Measurements from ENCODE around the gene TPGS2. TPM values are rescaled to one million over a fixed set of nuclear protein-coding genes. Genes with fewer than 3 reads are reported as not detected.

The TPGS2 gene
- total and polyA plus RNA-seq, 2 of the 8 experiments (the other 6 are each of a cell fraction or from before 2014, with no cell fraction given): 151 to 273 TPM

- Histone ChIP-seq H3K18ac (ENCODE audit: extremely low read depth, low read length) (no peak overlapping the region), H3K9me3 (ENCODE audit: insufficient read depth in 2 of 2, low read depth in 1 of 2, low read length in 1 of 2) (no peaks in the 10 kb centered on the region; a peak in 1 of 4 replicates), H4K91ac (replicated peaks; ENCODE audit: insufficient read length, low read length) (no peak overlapping the region), H2BK12ac (ENCODE audit: low read depth, low read length) (no peak overlapping the region), H2BK15ac (ENCODE audit: low read length) (no peak overlapping the region), H3K23me2 (ENCODE audit: low read depth, low read length) (peaks cover 2% of the 10 kb centered on the region; the same call in 1 of the 2 replicates), H2AK5ac (ENCODE audit: low read depth, low read length) (no peak overlapping the region), H3K27ac (ENCODE audit: low read depth, low read length) (no peak overlapping the region), H3K79me1 (ENCODE audit: low read depth, low read length) (no peaks in the 10 kb centered on the region), H4K5ac (ENCODE audit: insufficient read length, low read depth, low read length) (no peak overlapping the region), H2BK20ac (ENCODE audit: low read length) (no peak overlapping the region), H3K4me2 (ENCODE audit: insufficient read depth in 1 of 2, low read depth in 2 of 2, low read length in 2 of 2) (no peak overlapping the region), H3K9ac (replicated peaks in 1 of 4; ENCODE audit: extremely low read depth in 1 of 4, low read depth in 3 of 4, low read length in 3 of 4) (no peak overlapping the region), H3K4ac (replicated peaks; ENCODE audit: insufficient read length, low read depth, low read length) (no peak overlapping the region), H3K4me1 (replicated peaks in 1 of 4; ENCODE audit: control insufficient read depth in 3 of 4, insufficient read depth in 4 of 4, low read length in 3 of 4) (peaks cover 0 to 3% (median under 1%) of the 10 kb centered on the region in 4 experiments; a peak in 1 of 7 replicates), H3K79me2 (ENCODE audit: control insufficient read depth in 1 of 2, insufficient read depth in 2 of 2, low read length in 2 of 2) (no peaks in the 10 kb centered on the region), H3K27me3 (replicated peaks in 1 of 4; ENCODE audit: control insufficient read depth in 3 of 4, extremely low read depth in 1 of 4, insufficient read depth in 3 of 4, low read length in 3 of 4) (no peaks in the 10 kb centered on the region), H4K8ac (ENCODE audit: extremely low read depth, insufficient read depth, low read length) (no peak overlapping the region), H2BK5ac (ENCODE audit: low read depth, low read length) (no peak overlapping the region), H3K23ac (ENCODE audit: insufficient read length) (no peak overlapping the region), H3K36me3 (ENCODE audit: control insufficient read depth in 2 of 4, insufficient read depth in 4 of 4, low read length in 3 of 4) (no peaks in the 10 kb centered on the region), H4K20me1 (replicated peaks in 1 of 2; ENCODE audit: control insufficient read depth in 1 of 2, insufficient read depth in 2 of 2, low read length in 2 of 2) (no peaks in the 10 kb centered on the region), H2BK120ac (replicated peaks; ENCODE audit: low read depth, low read length) (no peak overlapping the region), H3K14ac (ENCODE audit: insufficient read length) (no peak overlapping the region), H3K4me3 (ENCODE audit: extremely low read depth in 1 of 4, insufficient read depth in 2 of 4, low read depth in 3 of 4, low read length in 4 of 4) (no peak overlapping the region), H3K56ac (replicated peaks; ENCODE audit: insufficient read length, low read depth, low read length) (no peak overlapping the region), H2AFZ (ENCODE audit: low read length) (no peak overlapping the region)
- TF ChIP-seq ASH2L (IDR thresholded peaks at IDR 0.05; ENCODE audit: low read length): no peak
- no peak for TF ChIP-seq GTF2F1 (IDR thresholded peaks at IDR 0.05; ENCODE audit: borderline replicate concordance, low read depth, low read length)
- no peak for TF ChIP-seq FOSL1 (IDR thresholded peaks at IDR 0.05; ENCODE audit: insufficient read depth, low read depth, low read length)
- no peak for TF ChIP-seq CHD2 (IDR thresholded peaks at IDR 0.05; ENCODE audit: low read length)
- no peak for TF ChIP-seq CTBP2 (IDR thresholded peaks at IDR 0.05; ENCODE audit: borderline replicate concordance, insufficient read depth, insufficient read length, low read length)
- TF ChIP-seq CTCF (IDR thresholded peaks at IDR 0.05; ENCODE audit: control extremely low read depth in 1 of 3, insufficient read depth in 1 of 3, low read depth in 1 of 3, low read length in 3 of 3): no peak
- TF ChIP-seq EP300 (IDR thresholded peaks at IDR 0.05; ENCODE audit: borderline replicate concordance in 1 of 2, low read depth in 2 of 2, low read length in 2 of 2): no peak
- no peak for TF ChIP-seq BRCA1 (IDR thresholded peaks at IDR 0.05; ENCODE audit: low read depth, low read length)
- no peak for TF ChIP-seq POLR2AphosphoS5 (IDR thresholded peaks at IDR 0.05; ENCODE audit: low read depth, low read length)
- no peak for TF ChIP-seq SP1 (IDR thresholded peaks at IDR 0.05; ENCODE audit: low read depth, low read length)
- TF ChIP-seq RAD21 (IDR thresholded peaks at IDR 0.05 in 1 of 2, conservative IDR thresholded peaks at IDR 0.05 in 1 of 2; ENCODE audit: low read depth in 2 of 2, low read length in 2 of 2): no peak
- CTCF ChIA-PET (ENCODE audit: partially characterized antibody): interaction anchor here (0.7 to 2.7 kb wide), 3 partner anchors 11 to 74 kb away, joined by 4 to 17 read pairs (median 4); no protein-coding TSS in a partner anchor
- DNase-seq (ENCODE audit: low read depth in 1 of 2, low spot score in 2 of 2): no peak
- whole genome bisulfite sequencing, 2 experiments (ENCODE audit: extremely low coverage in 1 of 2, insufficient coverage in 1 of 2, insufficient read length in 1 of 2, insufficient replicate concordance in 2 of 2, low coverage in 1 of 2, low lambda C conversion rate in 2 of 2, missing lambda C conversion rate in 1 of 2): 90% methylated on average over 2 of the region's 2 CpGs; no CpG with 5 or more reads in 1 of the 2 experiments
- POLR2A ChIA-PET (ENCODE audit: partially characterized antibody): no interaction called here
- FAIRE-seq: no peak
These were observed 66.7 kb downstream of the TPGS2 start for GRCh38 chr18:36762074-36762473.

Measured in H1 (cell line).